Stromal cell of bone marrow (primary cell): ENCODE data around the gene CHAF1B.
A peak's percentile ranks its signal among the peaks of the same experiment; 100 is the strongest.

ENCODE experiments used
- DNase-seq: peaks from one replicate; pipeline ENCODE4 v3.0.0-alpha.2; 2012; ENCODE audit warnings: low read depth

CHAF1B gene

DNA sequence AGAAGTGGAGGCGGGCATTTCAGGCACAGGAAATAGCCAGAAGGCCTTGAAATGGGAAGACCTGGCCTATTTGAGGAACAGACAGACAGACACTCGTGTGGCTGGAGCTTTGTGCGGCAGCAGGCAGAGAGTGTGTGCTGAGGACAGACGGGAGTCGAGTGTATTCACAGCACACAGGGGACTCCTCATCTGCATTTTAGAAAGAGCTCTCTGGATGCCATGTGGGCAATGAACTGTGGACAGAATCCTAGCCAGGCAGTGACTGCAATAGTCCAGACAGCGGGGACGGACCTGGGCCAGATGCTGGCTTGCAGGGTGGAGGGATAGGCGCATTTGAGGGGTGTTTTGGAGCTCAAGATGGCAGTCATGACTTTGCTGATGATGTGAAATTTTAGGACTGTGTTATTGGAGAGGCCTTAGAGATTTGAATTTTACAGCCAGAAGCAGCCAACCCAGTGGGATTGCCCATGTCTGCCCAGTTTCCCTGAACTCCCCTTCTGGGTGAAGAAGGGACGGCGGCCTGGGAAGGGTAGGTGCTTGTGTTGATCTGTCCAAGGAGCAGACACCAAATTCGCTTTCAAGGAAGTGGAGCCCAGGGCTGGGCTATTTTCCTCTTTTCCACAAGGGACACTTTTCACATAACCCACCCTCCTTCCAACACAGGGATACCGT lies 43.7 kb downstream of the CHAF1B start:
- no peak for DNase-seq

DNA sequence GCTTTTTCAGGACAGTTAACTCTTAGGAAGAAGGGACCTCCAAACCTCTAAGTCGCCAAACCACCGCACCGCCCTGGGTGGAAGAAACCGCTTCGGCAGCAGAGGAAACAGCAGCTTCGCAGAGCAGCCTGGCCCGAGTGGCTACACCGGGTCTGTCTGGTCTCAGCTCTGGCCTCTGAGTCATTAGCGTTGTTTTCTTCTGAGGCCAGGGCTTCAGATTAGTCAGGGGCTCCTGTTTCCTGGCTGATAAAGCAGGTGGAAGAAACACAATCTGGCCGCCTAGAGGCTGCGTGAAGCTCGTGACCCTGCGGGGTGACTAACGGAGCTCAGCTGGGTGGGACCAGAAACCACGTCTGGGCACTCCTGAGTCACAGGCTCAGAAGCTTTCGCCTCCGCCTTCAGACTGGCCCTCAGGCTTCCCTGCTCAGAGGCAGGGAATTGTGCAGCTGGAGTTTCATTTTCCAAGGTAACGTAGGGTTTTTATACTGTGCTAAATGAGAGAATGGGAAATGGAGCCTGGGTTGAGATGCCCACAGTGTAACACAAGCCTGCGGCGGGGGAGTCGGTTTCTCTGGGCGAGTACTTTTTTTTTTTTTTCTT lies 44.9 kb downstream of the CHAF1B start:
- peak; percentile 98 for DNase-seq

DNA sequence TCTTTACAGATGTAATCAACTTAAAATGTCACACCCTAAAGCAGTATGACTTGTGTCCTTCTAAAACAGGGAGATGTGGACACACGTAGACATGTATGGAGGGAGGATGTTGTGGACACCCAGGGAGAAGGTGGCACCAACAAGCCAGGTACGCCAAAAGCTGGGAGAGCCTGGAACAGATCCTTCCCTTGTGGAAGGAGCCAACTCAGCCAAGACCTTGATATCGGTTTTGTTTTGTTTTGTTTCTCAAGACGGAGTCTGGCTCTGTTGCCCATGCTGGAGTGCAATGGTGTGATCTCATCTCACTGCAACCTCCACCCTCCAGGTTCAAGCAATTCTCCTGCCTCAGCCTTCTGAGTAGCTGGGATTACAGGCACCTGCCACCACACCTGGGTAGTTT lies 45.6 kb downstream of the CHAF1B start:
- DNase-seq, result no peak

- no peak for DNase-seq
These were observed 46.1 kb downstream of the CHAF1B start for GRCh38 chr21:36431252-36431651.

- no peak for DNase-seq
These were observed 48.0 kb downstream of the CHAF1B start for GRCh38 chr21:36433059-36433709.

DNA sequence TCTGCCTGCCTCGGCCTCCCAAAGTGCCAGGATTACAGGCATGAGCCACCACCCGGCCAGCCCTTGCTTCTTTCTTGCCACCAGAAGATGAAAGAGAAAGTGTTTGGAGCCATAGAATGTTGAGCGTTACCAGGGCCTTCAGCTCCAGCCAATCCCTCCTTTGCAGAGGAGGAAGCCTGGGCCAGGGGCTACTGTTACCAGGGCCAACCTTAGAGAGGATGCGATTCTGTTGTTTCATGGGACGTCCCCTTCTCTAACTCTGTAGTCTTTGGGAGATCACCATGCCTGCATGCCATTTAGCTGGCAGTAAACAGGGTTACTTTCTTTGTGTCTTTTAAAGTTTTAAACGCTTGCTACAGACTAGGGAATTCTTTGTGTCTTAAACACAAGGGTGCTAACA lies 49.0 kb downstream of the CHAF1B start:
- no peak for DNase-seq

GRCh38 chr21:36436829-36437744 lies 51.9 kb downstream of the CHAF1B start:
- DNase-seq, result no peak

DNA sequence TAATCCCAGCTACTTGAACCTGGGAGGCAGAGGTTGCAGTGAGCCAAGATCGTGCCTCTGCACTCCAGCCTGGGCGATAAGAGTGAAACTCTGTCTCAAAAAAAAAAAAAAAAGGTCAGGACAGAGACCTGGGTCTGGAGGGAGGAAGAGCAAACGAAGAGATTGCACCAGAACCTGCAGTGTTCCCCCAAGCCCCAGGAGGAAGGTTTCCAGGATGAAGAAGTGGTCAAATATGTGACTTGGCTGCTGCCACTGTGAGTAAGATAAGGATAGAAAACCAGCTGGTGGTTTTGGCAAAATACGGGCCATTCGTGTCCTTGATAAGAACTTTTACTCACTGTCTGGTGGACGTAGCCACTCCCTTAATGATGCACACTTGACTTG lies 52.5 kb downstream of the CHAF1B start:
- peak; percentile 37 for DNase-seq

DNA sequence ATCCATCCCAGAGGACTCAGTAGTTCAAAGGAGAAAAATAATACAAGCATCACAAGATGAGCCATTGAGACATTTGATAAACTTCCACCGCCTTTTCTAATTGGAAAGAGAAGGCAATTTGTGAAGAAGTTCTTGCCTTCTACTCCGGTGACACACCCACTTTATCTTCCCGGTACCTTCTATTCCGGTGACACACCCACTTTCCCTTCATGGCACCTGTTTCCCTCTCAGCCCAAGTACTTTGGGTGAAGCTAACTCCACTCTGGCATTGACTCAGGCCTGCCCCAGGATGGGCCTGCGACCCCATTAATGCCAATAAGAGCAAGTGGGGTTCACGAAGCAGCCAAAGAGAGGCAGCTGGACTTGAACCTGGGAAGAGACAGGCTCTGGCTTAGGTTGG lies 56.5 kb downstream of the CHAF1B start:
- no peak for DNase-seq

DNA sequence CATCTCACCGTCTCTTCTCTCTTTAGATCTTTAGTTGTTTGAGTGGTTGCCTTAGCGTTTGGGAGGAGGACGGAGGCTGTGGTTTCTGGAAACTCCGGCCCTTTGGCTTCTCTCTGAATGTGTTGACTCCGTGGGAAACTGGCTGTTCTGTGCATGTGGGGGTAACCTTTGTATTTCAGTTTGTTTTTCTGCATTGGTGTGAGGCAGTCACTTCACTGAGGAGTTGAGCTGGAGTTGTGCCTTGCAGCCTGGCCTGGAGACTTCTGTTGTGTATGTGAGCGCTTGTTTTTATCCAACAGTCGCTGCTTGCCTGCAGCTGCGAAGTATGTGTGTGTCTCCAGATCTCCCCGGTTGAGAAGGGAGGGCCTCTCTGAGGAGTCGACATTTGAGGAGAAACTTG lies 61.1 kb downstream of the CHAF1B start:
- DNase-seq, result no peak

DNA sequence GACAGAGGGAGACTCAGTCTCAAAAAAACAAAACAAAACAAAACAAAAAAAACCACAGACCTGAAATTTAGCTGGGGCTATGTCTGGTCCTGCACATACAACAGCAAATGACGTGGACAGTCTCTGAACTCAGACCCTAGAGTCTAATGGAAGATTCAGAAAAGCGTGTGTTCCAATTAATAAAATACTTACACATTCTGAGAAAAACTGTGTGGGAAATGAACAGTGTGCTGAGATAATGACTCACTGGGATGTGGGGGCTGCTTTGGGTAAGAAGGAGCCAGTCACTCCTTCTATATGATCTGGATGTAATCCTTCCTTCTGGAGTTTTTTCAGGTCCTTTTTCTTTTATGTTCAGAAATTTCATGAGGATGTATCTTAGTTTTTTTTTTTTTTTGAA lies 65.3 kb downstream of the CHAF1B start:
- no peak for DNase-seq

DNA sequence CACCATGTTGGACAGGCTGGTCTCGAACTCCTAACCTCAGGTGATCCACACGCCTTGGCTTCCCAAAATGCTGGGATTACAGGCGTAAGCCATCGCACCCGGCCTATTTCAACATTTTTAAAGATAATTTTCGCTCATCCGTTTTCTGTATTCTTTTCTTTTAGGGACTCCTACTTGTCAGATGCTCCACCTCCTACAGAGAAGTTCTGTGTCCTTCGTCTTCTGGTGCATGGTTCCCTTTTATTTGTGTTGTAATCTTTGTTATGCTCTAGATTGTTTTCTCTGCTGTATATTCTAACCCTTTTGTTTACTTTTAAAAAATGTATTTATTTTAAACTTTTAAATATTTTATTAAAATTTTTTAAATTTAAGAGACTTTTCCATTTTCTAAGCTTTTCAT lies 66.3 kb downstream of the CHAF1B start:
- DNase-seq, result no peak

DNA sequence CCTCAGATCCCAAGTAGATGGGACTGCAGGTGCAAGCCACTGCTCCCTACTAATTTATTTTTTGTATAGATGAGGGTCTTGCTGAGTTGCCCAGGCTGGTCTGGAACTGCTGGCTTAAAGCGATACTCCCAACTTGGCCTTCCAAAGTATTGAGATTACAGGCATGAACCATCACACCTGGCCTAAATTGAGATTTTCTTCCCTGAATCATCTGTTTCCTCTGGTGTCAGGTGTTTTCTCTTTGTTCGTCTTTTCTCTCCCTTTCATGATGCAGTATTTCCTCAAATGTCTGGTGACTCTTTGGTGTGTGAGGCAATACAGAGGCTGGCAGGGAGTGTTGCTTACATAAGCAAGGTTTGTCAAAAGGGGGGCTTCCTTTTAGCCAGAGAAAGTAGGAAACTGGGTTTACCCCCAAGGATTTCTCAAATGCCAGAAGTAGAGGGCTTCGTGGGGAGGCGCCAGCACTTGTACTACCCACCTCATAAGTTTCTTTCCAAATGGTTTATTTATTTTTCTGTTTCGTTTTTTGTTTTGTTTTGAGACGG lies 67.2 kb downstream of the CHAF1B start:
- no peak for DNase-seq

DNA sequence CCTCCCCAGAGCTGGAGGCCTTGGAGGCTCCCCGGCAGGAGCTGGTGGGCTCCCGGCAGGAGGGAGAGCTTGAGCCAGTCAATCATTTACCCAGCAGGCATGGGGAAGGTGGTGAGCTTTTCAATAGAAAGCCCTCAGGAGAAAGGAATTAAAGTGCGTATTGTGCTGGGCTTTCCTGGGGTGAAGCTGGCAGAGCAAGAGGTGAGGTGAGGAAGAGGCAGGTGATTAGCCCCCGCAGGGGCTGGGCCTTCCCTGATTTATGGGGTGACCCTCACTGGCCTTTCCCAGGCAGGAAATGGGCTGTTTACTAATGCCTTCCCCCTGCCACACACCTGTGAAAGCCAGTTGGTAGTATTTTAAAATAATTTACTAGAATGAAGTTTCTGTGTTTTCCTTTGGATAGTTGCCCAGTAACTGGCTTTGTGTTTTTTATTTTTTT lies 68.9 kb downstream of the CHAF1B start:
- no peak for DNase-seq

GRCh38 chr21:36454706-36455105 lies 69.5 kb downstream of the CHAF1B start:
- no peak for DNase-seq

DNA sequence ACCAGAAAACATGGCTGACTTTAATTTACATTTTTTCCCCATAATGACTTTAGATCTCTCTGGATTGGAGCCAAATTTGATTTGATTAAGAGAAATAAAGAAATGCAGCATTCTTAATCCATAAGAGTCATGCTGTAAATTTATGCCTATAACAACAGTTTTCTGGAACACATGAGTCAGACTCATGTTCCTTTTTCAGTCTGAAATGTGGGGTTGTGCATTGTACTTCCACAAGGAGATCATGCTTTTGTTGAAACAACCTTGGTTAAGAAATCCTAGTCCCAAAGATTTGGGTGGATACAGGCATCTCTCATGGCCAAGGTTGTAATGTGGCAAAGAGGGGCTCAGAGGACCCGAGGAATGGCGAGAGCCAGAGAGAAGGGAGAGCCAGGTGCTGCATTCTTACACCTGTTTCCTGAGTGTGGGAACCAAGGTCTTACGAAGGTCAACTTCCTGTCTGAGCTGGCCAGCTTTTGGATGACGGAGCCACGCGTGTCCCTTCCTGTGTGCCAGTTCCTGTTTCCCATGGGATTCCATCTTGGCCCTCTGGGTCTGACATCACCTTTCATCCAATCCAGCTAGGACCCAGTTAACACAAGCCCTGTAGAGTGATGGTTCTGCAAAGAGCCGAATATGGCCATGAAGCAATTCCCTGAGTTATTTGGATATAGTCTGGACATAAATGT lies 71.7 kb downstream of the CHAF1B start:
- peak; percentile 42 for DNase-seq

DNA sequence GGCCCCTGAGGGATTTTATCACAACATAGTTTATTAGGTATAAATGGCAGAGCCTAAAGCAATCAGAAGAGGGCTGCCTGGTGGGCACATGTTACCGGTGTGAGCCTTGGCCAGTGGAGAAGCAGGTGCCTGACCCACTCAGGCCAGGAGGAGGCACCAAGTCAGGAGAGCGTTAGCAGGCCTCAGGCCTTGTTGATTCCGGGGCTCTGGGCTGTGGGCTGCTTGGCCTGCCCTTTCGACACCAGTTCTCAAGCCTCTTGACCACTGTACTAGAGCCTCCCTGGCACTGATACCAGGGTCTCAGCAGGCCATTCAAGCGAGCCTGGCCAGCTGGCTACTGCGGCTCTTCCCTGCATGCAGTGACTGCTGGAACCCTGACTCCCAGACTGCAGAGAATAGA lies 73.9 kb downstream of the CHAF1B start:
- DNase-seq, result no peak

DNA sequence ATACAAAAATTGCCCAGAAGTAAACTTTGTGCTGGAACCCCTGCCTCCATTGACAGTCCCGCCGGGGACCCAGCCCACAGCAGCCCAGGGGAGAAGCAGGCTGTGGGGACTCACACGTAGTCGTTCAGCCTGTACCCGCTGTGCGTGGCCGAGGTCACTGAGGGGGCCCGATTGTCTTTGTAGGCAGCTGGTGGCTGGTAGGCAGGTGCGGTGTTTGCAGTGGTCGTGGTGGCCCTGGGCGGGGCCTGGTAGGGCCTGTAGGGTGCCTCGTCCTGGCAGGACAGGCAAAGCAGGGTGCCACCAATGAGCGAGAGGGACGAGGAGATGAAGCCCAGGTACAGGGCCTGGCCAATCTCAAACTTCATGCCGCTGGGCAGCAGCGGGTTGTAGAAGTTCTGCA lies 75.7 kb downstream of the CHAF1B start:
- no peak for DNase-seq

DNA sequence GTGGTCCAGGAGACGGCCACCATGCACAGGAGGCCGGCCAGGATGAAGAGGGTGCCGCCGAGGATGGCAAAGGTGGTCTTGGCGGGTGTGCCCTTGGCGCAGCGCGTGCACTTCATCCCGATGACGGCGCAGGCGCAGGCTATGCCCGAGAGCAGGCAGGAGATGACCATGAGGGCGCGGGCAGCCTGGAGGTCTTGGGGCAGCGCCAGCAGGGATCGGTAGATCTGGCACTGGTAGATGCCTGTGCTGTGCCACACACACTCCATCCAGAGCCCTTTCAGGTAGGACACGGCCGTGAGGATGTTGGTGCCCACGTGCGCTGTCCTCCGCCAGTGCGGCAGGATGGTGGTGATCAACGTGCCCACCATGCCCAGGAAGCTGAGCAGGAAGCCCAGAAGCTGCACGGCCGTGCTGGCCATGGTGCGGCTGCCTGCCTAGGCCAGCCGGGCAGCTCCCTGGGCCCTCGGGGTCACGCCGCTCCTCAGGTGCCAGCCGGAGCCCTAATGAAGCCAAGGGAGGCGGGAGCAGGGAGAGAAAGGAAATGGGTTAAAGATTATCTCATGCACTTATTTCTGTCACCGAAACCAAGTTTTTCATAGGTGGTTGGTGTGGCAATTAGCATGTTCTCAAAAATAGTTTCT lies 76.2 kb downstream of the CHAF1B start:
- DNase-seq, result no peak

DNA sequence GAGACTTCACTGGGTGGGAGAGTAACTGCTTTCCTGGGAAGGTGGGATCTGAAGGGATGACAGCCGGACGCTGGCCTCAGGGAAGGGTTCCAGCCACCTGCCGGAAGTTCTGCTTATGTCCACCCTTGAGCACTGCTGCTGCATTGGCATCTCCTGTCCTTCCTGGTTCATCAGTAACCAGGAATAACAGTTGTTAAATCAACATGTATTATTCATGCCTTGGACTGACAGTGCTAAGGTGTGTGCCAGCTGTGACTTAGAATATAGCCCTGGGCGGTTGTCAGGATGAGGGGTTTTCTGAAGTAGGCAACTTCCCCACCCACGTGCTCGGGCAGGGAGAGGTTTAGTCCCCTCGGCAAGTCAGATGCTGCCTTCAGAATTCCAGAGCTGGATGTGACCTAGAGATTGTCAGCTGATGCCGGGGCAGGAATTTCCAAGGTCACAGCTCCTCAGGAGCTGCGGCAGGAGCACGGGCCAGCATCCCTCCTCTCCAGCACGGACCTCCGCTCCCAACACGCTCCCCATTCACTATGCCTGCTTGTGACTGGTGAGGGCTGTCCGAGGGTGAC lies 76.8 kb downstream of the CHAF1B start:
- no peak for DNase-seq

- DNase-seq, result no peak
These were observed 78.0 kb downstream of the CHAF1B start for GRCh38 chr21:36463204-36463603.
